GM18519 (cell line): ENCODE results near the gene ARHGAP10.
A peak's percentile ranks its signal among the peaks of the same experiment; 100 is the strongest.
"Not testable (repeated sequence)": the region's sequence is repeated elsewhere in the genome, so short reads cannot be mapped to it uniquely, and the experiment has no call there.

ENCODE experiments used
- ATAC-seq: cut with Tn5 transposase; IDR thresholded peaks from one replicate; pipeline ENCODE4 v1.9.1; 2021; ENCODE audit warnings: mild to moderate bottlenecking, moderate library complexity; ENCODE audit not compliant: unreplicated experiment, low FRiP score

Gene ARHGAP10

DNA sequence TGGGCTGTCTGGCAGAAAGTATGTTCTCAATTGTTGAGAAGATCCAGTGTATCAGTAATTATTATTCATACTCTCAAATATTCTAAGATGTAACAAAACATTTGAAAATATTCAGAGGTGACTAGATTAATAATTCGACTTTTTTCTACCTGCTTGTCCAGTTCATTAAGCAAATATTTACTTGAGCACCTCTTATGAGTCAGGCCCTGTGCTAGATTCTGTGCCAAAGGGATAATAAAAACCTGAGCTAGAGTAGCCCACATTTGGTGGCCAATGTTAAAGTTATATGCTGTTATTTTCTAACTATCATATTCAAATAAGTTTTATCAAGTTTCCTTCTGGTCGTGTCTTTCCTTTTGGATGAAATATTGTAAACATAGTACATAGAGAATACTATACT, 58.5 kb downstream of the ARHGAP10 start:
- ATAC-seq, result no peak

DNA sequence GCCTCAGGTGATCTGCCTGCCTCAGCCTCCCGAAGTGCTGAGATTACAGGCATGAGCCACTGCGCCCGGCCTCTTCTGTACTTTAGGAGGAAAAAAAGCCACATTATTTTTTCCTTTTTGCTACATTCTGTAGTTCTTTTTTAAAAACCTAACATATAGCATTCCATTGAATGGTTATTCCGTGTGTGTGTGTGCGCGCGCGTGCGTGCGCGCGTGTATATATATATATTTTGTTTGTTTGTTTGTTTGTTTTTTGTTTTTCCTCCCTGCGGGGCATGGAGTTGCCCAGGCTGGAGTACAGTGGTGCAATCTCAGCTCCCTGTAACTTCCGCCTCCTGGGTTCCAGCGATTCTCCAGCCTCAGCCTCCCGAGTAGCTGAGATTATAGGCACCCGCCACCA, 59.5 kb downstream of the ARHGAP10 start:
- no peak for ATAC-seq

DNA sequence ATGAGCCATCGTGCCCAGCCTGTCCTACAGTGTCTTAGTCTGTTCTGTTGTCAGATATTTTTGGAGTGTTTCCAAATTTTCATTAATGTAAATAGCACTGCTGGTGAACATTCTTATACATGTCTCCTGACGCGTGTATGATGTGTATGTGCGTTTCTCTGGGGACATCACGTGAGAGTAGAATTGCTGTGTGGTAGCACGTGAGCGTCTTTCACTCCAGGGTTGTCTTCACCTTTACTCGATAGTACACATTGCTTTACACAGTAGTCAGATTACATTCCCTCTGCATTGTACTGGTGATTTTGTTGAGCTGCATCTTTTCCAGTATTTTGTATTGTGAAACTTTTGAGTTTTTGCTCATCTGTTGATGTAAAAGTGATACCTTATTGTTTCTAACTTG, 60.0 kb downstream of the ARHGAP10 start:
- no peak for ATAC-seq

DNA sequence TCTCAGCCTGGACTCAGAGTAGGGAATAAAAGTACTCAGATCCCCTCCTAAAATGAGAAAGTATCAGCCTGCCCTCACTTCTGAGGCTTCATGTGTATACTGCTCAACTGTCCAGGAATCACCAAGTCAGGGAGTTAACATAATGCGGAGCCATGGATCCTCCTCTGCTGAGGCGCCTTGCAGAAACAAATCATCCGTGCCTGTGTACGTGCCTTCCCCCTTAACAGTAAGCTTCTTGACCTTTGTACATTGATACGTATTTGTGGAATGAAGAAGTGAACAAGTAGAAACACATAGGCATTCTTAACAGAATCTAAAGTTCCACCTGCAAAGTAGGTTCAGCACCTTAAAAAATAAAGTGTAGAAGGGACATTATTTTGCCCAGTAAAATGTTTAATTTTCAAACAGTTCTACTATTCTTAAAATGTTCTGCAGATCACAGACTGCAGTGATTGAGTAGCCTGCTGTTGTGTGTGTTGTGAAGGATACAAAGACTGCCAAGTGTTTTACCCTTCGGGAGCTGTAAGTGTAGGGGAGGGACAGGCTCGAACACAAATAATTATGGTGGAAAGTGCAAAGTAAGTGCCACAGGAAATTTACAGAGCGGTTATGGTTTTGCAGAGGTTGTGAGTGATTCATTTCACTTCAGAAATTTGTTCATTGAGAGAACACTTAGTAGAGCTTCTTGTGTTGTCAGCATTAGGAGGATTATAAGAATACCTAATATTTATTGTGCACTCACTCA, 61.9 kb downstream of the ARHGAP10 start:
- ATAC-seq, result no peak

DNA sequence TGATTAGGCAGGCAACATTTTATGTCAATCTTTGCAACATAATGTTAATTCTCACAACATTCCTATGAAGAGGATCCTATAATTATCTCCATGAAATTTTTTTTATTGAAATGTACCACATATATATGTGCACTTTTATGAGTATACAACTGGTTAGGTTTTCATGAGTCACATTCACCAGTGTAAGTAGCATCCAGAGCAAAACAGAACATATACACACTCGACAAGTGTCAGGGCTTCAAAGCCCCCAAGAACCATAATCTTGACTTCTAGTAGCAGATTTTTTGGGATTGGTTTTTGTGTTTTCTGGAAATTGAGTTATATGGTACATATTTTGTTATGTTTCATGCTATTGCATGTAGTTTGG, 62.4 kb downstream of the ARHGAP10 start:
- ATAC-seq, result no peak

DNA sequence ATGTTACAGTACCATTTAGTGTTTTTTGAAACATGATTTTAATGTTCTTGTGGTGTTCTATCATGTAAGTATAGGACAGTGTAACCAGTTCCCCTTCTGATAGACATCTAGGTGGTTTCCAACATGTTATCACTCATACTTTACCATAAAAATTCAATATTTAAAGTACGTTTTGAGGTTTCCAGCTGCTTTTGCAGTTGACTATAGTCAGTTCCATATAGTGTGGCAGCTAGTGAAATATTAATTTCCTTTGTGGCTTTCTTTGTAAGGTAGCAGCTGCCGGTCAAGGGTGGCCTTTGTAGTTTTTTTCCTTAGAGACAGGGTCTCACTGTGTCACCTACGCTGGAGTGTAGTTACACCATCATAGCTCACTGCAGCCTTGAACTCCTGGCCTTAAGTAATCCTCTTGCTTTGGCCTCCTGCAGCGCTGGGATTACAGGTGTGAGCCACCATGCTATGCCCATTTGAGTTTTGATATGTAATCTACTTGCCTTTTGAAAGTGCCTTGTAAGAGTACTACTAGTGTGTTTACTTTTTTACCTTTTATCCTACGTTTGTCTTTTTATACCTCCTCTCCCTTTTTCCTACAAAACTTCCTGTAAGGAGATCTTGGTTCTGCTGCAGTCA, 63.0 kb downstream of the ARHGAP10 start:
- ATAC-seq, result peak; percentile 51

DNA sequence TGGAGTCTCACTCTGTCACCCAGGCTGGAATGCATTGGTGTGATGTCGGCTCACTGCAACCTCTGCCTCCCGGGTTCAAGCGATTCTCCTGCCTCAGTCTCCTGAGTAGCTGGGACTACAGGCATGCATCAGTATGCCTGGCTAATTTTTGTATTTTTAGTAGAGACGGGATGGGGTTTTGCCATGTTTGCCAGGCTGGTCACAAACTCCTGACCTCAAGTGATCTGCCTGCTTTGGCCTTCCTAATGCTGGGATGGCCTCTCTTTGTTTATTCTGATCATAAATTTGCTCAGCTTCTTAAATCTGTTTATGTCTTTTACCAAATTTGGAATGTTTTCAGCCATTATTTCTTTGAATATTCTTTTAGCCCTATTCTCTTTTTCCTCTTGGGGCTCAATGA, 67.2 kb downstream of the ARHGAP10 start:
- ATAC-seq, result not testable (repeated sequence)

DNA sequence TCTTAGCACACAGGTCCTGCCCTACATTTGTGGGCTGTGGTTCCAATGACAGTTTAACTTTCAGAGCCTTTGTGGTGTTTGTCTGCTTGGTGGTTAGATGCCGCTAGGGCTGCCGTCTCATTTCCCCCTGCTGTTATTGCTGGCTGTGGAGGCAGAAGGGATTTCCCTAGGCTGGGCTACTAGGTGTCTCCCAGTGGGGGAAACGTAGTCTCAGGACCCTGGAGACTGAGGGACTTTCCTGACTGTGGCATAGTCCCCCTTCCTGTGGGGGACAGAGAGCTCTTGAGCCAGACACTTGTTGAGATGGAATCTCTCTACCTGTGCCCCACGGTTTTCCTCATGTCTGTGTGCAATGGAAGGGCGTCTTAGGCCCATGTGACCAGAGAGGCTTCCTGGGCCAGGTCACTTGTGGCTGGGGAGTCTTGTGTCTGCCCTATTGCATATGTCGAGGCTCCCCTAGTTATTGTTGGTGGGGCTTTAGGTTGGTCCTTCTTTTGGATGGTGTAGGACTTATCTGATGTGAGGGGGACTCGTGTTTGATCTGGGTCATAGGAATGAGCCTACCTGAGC, 68.2 kb downstream of the ARHGAP10 start:
- peak; percentile 97 for ATAC-seq

DNA sequence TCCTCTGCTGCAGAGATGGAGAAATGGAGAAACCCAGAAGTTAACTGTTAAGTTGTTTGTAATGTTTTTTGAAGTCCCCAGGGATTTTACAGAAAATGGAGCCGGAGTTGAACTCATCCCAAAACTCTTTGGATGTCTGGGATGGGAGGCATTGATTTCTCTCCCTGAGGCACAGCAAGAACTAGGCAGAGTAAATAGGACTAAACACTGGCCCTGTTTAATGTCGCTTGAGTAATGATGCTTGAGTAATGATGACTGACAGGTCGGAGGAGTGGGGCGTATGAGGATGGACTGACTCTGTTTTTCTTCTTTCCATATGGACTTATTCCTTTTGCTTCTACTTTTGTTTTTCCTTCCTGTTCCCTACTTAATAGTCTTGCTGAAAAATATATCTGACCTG, 69.9 kb downstream of the ARHGAP10 start:
- ATAC-seq, result no peak

DNA sequence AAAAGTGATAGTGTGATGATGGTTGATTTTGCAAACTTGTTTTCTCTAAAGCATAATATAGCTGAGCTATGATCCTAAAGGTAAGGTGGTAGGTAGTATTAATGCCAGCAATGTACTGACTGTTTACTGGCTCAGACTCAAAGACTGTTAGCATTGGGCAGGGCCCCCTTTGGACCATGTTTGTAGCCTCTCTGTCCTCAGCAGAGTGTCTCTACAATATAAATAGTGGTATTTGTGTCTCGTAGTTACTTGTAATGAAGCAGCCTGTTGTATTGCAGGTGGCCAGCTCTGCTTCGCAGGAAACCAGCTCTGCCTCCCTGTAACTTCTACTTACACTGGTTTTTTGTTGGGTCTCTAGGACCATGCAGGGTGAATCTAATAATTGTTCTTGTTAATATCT, 70.5 kb downstream of the ARHGAP10 start:
- no peak for ATAC-seq

DNA sequence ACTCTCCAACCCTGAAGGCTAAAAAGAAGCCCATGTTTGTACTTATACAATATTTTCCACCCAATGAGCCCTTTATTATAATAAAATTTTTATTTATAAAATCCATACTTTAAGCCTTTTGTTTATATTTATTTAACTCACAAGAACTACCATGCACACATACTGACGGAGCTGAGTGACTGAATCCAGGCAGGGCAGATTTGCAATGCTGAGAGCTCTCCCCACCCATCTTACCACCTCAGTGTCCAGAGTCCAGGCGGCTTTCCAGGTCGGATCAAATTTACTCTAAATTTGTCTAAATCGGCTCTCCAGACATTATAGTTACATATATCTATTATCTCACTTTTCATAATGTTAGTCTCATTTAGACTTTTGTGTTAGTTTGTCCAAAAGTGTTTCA, 74.1 kb downstream of the ARHGAP10 start:
- ATAC-seq, result no peak

DNA sequence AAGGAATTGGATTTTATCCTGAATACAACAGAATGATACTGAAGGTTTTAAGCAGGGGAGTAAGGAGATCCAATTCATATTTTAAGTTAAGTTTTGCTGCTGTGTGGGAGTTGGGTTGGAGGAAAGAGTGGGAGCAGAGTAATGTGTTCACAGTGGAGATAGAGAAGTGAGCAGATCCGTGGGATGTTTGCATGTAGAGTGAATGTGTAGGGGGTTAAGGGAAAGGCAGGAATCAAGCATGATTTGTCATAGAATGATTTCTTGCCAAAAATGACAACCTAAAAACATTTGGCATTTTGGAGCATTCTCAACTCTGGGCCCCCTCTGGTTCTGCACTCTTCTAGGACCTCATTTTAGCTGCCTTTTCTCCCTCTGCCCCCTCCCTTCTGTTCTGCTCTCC, 76.6 kb downstream of the ARHGAP10 start:
- ATAC-seq, result no peak

DNA sequence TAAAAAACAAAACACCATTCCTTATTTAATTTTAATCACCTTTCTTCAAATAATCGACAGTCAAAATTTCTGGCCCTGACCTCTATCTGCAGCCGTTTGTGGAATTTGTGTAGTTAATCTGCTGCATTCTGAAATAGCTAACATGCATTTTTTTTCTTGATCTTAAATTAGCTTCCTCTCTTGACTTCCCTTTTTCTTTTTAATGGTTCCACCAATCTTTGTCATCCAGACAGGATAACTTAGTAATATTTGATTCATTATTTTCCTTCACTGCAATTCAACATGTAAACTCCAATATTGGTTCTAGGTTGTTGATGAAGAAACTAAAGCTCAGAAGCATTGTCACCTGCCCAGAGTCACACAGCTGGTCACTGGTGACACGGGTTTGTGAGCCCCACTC, 77.3 kb downstream of the ARHGAP10 start:
- no peak for ATAC-seq

DNA sequence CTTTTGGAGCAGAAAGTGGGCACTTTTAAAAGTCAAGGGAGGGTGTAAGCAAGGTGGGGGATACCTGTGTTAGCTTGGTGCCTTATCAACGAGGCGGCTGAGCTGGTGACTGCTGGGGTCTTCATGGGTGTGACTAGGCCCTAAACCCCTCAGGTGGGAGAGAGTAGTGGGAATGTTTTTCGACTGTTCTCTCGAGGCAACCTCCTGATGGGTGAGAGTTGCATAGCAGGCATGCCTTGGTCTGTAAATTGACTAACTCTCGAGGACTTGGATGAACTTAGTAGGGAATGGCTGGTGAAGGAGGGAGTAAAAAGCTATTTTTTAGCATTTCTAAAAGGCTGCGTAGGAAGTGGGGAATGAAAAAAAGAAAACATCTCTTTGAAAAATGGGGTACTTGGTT, 80.0 kb downstream of the ARHGAP10 start:
- ATAC-seq, result no peak

DNA sequence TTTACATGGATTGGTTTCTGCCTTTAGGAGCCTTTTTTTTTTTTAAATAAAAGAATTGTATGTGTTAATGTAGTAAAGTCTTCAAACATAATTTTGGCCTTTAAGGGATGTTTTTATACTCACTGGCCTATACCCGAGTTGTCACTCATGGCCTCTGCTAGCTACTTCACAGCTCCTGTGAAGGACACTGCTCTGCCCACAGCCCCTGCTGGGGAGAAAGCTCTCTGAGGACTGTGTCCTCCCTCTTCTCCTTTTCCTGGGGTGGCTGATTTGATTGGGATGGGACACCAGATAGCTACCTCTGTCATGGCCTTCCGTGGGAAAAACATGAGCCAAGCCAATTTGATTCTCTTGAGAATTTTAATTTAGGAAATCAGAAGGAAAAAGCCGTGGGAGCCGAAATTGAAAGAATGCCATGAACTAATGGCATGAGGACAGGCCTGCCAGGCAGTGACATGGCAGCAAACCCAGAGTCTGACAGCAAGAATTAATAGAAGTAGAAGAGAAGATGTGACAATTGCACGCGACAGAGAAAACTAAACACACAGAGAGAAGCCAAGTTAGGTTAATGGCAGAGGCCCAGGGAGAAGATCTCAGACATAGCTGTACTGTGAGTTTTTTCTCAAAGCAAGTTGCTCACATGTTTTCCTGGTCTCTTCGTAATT, 81.4 kb downstream of the ARHGAP10 start:
- ATAC-seq, result no peak

DNA sequence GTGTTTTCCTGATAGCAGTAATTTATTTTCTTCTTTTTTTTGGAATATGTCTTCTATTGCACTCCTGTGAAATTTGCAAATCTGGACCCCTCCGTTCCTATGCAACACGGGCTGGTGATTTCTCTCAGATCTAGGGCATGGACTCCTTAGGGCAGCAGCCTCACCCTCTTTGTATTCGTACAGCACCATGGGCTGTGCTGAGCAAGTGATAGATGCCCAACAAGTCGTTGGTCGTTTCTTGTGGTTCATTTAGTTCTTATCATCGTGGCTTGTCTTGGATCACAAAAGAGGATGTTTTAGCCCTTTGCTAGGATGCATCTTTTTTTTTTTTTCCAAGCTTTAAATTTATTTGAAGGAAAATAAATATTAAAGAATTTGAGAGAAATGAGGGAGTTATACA, 82.1 kb downstream of the ARHGAP10 start:
- ATAC-seq, result no peak

DNA sequence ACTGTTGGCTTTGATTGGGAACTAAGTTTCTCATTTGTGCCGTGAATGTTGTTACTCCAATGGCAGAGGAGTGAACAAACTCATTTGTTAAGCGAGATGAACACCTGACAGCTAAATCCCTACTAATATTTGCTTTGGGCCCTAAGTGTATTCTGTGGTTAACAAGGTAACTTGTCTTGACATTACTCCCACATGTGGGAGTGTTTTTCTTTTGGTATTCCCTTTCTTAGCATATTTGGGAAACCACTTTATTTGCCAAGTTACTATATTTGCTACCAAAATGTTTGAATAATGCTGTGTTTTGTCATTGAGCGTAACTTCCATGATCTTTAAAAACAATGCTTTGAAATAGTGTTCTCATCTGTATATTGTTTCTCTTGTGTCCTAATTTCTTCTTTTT, 82.5 kb downstream of the ARHGAP10 start:
- ATAC-seq, result no peak

DNA sequence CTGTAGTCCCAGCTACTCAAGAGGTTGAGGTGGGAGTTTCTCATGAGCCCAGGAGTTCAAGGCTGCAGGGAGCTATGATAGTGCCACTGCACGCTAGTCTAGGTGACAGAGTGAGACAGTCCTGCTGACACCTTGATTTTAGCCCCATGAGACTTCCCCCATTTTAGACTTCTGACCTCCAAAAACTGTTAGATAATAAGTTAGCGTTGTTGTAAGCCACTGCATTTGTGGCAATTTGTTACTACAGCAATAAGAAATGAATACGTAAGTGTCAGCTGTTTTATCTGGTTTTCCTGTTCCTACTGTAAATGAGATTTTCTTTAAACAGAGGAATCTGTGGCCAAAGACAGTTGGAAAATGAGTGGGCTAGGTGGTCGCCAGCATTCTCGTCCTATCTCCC, 83.9 kb downstream of the ARHGAP10 start:
- no peak for ATAC-seq

DNA sequence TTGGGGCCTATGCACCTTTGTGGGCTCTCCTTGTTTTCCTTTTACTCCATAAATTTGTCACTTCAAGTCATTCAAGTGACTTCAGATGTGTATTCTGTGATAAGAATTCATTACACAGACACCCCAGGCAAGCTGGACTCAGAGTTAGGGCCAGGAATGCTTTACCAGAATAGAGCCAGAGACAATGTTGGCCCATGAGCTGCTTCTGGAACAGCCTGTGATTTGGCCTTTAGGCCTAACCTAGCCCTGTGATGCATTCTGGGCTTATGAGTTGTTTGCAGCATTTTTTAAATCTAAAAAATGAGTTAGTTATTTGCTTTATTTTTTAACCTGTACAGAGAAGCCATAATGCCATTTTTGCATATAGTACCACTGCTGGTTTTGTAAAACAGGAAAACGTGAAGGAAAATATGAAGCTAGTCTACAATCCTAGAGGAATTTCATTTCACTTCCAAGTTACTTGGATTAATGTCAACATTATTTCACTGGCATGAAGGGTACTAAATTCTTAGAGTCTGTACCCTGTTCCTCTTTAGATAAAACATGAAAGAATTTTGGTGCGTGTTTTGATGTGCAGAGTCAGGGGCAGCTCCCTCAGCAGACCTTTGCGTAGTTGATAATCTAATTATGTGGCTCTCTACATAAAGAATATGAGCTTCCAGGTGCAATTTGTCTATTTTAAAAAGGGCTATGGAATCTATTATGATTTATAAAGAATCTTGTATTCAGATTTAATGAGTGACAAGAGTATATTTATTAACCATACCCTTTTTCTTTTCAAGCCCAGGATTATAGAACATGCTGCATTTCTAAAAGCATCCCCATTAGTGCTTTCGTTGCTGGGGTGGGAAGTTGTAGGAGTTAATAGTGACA, 84.7 kb downstream of the ARHGAP10 start:
- no peak for ATAC-seq

DNA sequence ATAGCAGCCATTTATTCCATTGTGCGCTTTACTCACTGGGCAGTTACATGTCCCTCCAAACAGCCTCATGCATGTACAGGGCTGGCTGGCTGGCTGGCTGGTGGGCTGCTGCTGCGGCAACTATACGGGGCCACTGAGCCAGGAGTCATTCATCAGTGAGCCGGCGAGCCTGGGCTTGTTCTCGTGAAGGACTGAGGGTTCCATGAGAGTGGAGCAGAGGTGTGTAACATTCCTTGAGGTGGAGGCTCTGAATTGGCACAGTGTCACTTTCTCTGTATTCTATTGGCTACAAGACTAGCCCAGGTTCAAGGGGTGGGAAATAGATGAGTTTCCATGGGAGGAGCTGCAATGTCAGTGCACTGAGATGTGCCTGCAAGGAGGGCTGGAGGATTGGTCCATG, 89.1 kb downstream of the ARHGAP10 start:
- no peak for ATAC-seq

DNA sequence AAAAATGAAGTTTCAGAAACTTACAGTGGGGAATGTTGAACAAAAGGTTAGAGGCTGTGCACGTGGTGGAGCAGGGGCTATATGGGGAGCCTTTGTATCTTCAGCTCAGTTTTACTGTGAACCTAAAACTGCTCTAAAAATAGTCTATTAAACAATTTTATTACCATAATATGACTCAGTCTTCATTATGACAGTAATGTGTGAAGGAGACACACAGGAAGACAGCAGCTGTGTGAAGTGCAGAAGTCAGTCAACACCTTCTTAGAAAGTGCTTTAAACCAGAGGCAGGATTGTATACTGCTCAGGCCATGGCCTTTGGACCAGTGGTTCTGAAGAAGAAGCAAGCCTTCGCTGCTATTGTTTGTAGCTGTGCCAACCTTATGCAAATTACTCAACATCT, 89.7 kb downstream of the ARHGAP10 start:
- peak; percentile 82 for ATAC-seq
